Activated naive CD4-positive, alpha-beta T cell treated with Interleukin-2 at 50 U/mL for 16 hours (primary cell): ENCODE measurements around the gene SYVN1.
"Not testable (repeated sequence)": the region's sequence is repeated elsewhere in the genome, so short reads cannot be mapped to it uniquely, and the experiment has no call there.

ENCODE experiments used
- DNase-seq: peaks from one replicate; pipeline ENCODE4 v3.0.0-alpha.2; 2020

The SYVN1 gene

DNA sequence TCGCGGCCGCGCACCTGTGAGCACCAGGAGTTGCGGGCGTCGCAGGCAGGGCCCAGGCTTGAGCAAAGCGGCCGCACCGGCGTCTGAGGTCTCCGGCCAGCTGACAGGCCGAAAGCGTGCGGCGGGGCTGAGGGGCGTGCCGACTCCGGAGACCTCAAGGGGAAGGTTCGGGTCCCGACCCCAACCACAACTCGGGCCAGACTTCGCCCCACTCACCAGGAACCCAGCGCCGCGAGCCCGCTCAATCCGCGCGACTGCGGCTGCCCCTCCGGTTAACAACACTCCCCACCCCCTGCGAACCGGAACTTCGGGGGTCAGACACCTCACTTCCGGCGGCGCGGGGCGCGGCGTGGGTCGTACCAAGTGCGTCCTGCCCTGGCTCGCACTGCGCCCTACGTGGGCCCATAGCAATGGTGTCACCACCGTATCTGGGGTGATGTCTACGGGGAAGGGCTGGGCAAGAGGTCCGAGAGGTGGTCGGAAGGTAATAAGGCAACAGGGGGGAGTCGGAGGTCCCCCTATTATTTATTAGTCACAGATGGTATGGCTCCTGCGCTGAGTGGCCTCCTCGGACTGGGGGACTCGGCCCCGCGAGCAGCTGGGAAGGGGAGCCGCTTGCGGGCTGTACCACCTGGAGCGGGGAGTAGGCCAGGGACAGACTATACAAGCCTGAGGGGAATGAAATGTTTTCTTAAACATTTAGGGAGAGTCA, at the start of gene SYVN1:
SYVN1 (minus strand) TSS at position 280 of the 712 bp plus-strand sequence. CDS start 918 bp downstream, outside the sequence.
- peak; percentile 95 for DNase-seq

DNA sequence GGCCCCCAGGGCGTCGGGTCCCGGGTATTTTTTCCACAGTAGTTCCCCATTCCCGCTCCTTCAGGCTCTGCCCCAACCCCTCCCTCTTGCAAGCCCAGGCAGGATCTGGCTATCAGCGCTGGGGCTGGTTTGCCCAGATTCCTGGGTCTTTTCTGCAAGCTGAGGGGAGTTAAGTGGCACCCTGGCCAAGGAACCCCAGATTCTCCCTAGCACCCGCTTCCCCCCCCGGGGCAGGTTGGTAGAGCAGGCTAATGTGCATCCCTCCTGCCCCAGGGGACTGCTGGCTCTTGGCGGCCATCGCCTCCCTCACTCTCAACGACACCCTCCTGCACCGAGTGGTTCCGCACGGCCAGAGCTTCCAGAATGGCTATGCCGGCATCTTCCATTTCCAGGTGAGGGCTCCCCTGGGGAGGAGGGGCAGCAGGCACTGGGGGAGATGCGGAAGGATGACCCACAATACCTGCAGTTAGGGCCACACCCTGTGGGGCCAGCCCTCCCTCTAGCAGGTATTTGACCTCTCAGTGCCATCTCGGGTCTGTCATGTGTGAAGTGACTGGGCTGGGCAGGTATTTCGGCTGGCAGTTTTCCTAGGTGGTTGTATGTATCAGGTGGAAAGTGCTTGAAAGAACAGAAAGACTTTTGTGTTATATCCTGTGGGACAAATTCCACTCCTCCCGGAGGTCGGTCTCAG, 49.0 kb upstream of the SYVN1 start:
- no peak for DNase-seq

DNA sequence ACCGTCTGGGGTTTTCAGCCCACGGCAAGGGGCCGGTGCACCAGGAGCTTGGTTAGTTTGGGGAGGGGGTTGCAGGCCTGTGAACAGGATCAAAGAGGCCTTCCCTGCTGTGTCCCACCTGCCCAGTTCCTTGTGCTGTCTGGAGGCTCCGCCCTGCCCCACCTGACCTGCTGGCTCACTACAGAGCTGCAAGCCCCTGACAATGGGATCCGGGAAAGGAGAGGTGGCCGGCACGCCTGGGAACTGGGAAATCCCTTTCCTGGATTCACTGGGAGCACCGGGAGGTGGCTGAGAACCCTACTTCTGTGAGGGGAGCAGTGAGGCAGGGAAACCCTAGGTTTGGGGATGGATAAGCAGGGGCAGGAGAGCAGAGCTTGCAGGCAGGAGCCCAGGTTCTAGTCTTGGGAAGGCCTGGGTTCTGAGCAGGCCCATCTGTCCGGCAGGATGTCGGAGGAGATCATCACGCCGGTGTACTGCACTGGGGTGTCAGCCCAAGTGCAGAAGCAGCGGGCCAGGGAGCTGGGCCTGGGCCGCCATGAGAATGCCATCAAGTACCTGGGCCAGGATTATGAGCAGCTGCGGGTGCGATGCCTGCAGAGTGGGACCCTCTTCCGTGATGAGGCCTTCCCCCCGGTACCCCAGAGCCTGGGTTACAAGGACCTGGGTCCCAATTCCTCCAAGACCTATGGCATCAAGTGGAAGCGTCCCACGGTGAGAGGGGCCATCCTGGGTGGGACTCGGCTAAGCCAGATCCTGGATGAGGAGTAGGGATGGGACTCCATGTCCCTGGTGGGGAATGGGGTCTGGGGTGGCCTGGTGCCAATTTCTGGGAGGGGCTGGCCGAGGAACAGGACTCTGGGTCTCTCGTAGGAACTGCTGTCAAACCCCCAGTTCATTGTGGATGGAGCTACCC, 48.2 kb upstream of the SYVN1 start:
- DNase-seq: no peak

DNA sequence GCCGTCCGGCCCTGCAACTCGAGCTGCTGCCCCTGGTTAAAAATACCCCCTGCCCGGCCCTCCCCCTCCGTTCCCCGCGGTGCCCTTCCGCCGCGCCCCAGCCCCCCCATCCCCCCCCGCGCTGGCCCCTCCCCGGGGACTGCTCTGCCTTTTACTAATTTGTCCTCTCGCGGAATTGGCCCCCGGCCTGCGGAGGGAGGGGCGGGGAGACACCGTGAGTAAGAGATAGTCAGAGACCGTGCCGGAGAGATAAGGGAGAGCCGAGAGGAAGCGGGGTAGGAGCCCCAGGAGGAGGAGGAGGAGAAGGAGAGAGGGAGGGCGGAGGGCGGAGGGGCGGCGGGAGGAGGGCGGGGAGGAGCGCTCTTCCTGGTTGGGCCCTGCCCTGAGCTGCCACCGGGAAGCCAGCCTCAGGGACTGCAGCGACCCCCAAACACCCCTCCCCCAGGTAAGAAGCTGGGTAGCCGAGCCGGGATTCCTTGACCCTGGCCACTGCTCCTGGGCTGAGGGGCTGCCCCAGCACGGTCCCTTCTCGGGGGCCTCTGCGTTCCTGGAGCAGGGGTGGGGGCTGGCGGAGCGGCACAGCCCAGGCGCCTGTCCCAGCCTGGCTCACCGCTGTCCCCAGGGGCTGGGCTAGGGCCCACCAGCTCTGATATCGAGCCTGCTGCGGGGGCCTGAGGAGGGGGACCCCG, 47.4 kb upstream of the SYVN1 start, which contains the start of gene CAPN1:
CAPN1 (plus strand) TSS at position 360 of the 689 bp plus-strand sequence. CDS start 774 bp downstream, outside the sequence.
- peak; percentile 83 for DNase-seq

DNA sequence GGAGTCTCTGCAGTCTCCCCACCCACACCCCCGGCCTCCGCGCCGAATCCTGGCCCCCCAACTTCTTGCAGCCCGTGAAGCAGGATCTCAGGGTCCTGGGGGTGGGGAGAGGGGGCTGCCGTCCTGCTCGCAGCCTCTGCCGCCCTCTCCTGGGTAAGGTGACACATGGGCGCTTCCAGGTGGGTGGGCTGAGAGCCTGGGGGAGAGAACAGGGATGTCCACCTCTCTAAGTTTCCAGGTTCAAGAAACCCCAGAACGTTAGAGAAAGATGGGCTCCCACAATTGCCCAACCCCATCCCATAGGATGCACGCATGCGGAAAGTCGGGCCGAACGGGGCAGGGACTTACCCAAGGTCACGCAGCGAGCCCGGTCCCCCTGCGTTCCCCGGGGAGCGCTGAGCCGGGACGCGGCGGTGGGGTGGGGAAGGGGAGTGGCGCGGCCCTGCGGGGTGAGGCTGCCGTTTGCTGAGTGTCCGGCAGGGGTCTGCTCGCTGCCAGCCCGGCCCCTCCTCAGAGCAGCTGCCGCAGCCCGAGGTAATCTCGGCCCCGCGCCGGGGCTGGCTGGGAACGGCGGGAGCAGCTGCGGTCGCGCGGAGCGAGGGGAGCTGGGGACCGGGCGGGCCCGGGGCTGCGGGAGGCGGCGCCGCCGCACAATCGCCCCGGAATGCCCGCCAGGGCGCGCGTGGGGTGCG, 46.7 kb upstream of the SYVN1 start:
- peak; percentile 70 for DNase-seq

DNA sequence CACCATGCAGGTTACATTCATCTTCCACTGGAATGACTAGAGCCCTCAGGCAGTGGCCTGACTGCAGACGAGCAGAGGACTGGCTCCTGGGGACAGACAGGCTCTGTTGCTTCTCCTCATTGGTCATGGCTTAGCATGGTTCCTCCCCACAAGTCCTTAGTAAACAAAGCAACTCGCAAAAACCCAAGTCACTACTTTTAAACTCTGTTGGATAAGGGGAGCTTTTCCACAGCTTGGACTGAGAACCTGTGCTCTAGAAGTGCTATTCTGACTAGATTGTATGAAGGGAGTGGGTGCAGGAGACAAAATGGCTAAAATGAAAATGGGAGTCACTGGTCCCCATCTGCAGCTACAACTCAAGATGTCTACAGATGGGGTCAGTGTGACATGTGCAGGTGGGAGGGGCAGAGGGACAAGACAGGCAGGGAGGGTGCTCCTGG, 40.3 kb upstream of the SYVN1 start:
- not testable (repeated sequence) for DNase-seq

DNA sequence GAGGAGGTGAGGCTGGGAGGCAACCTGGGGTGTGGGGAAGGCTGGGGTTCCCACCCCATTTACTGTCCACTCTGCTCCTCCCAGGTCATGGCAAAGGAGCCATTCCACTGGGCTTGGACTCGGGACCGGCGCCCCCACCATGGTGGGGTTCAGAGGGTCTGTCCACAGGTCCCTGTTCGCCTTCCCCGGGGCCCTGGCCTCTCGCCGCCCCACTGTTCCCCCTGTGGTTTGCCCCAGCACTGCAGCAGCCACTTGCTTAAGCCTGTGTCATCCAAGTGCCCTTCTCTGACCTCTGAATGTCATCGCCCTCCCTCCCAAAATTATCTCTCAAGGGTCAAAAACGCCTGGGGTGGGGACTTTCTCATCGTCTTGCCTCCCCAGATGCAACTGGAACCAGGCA, 38.3 kb upstream of the SYVN1 start:
- DNase-seq: no peak

DNA sequence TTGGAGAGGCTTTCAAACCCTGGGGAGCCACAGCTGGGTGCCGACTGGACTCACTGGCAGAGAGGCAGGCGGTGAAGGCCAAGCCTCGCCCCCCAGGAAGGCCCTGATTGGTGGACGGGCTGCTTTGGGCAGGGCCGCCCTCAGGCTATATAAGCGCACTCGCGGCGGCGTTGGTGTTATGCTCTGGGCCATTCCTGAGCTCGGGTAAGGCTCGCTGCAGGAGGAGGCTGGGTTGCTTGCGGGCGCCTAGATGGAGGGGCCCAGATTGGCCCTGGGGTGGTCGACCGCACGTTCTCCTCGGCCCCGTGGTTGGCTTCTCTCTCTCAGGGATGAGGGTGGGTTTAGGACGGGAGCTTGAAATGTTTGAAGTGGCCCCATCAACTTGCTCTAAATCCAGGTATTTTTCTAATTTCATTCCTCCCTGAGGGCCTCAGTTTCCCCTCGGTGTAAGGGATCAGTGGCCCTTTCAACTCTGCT, 35.8 kb upstream of the SYVN1 start, which contains the start of gene SPDYC:
SPDYC (plus strand) TSS at position 176 of the 477 bp plus-strand sequence. CDS start 1,125 bp downstream, outside the sequence.
- DNase-seq: no peak

DNA sequence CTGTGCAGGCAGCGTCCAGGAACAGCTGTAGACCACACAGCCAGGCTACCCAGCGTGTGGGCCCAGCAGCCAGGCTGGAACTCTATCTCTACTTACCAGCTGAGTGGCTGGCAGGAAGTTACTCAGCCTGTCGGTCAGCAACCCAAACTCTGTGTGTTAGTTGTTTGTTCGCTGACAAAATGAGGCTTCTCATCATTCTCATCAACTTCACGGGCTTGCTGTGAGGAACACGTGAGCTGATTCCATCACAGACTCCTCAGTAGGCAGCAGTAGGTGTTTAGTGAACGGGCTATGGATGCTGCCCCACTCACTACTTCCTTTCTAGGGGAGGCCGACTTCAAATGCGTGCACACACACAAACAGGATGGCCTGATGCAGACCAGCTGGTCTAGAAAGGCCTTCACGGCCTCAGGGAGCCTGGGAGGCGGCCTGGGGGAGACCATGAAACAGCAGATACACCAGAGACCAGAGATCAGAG, 34.9 kb upstream of the SYVN1 start:
- DNase-seq: no peak

DNA sequence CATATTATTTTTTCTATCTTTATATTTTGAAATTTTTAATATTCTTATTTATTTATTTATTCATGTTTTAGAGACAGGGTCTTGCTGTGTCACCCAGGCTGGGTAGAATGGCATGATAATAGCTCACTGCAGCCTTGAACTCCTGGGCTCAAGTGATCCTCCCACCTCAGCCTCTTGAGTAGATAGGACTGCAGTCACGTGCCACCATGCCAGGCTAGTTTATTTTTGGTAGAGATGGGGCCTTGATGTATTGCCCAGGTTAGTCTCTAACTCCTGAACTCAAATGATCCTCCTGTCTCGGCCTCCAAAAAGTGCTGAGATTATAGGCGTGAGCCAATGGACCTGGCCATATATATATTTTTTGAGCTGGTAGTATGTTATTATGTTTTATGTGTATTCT, 33.3 kb upstream of the SYVN1 start:
- DNase-seq: no peak

DNA sequence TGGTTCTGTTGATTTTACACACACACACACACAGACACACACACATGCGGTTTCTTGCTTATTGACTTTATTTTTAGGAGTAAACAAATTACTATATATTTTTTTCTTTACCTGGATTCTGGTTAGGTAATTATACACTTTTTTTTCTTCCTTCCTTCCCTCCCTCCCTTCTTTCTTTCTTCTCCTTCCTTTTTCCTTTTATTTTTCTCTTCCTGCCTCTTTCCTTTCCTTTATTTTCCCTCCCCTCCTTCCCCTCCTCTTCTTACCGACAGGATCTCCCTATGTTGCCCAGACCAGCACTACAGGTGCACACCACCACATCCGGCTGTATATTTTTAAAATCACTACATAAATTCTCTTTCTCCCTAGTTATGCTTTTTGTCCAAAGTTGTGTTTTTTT, 32.6 kb upstream of the SYVN1 start:
- no peak for DNase-seq

DNA sequence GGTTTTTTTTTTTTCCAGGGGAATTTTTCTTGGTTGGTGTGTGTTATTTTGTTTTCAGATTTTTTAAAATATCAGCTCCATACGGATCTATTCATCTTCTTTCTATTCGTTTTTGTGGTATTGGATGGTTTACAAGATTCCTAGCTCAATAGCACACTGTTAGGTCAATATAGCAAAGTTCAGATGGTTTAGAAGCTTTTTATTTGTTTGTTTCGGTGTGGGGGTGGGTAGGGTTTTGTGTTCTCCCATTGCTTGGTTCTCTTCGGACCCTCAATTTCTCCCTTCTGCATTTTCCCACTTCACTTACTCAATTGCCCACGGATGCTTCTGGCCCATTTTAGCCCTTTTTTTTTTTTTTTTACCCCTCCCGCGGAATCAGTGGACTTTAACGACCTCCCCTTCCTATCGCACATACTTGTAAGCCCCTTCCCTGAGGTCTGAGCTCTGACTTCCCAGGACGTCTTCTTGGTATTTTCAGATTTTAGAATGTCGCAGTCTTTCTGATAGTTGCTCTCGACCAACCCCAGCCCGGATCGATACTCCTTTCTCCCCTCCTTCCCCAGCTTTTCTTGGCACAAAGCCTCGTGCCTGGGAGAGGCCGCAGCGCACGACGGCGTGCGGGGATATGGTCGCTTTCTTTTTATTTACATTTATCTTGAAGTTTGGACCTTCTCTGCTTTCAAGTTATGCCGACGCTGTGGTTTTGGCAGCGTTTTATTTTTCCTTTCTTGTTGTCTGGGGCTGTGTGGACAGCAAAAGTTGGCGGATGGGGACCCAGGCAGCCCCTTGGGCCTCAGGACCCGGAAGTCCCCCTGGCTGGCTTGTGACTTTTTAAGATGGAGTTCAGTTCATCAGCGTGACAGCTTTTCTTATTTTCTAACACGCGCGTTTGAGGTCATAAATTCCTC, 31.3 kb upstream of the SYVN1 start:
- no peak for DNase-seq

DNA sequence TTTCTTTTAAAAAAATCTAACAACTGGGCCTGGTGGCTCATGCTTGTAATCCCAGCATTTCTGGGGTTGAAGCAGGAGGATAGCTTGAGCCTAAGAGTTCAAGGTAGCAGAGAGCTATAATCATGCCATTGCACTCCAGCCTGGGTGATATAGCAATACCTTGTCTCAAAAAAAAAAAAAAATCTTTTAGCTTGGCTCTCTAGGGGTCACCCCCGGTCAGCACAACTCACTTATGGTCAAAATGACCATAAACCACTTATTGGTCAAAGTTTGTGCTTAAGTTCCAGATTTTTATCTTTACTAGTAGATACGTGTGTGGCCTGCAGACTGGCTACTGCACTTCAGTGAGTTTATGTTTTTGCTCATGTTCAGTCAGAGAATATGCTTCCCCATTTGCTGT, 29.4 kb upstream of the SYVN1 start:
- DNase-seq: no peak

DNA sequence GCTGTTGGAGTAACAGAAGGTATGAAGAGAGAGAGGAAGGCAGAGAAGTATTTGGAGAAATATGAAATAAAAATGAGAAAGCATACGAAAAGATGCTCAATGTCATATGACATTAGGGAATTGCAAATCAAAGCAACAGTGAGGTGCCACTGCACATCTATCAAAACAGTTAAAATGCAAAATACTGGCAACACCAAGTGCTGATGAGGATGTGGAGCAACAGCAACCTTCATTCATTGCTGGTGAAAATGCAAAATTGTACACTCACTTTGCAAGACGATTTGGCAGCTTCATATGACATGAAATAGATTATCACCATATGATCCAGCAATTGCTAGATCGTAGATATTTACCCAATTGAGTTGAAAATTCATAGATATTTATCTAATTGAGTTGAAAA, 26.3 kb upstream of the SYVN1 start:
- no peak for DNase-seq

DNA sequence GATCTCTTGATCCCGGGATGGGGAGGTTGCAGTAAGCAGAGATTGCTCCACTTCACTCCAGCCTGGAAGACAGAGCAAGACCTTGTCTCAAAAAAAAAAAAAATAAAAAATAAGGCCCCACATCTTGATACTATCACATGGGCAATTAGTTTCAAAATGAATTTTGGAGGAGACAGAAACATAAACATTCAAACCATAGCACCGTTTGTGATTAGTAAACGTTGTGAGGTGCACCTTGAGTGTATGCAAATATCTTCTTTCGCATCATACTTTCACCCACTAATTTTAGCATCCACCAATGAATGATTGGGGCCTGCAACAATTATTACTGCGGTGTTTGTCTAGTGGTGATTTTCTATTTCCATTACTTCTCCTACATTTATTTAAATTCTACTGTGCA, 24.7 kb upstream of the SYVN1 start:
- DNase-seq: no peak

DNA sequence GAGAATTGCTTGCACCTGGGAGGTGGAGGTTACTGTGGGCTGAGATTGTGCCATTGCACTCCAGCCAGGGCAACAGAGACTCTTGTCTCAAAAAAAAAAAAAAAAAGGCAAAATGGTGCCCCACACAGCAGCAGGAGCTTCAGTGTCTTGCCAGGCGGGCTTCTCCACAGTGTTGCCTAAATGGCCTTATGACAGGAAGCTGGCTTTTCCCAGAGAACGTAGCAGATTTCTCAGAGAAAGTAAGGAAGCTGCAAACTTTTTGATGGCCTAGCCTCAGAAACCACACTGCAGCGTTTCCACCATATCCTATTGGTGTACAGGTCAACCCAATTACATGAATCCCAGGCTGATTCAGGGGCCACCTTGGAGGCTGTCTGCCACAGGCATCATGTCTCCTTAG, 23.0 kb upstream of the SYVN1 start:
- no peak for DNase-seq

DNA sequence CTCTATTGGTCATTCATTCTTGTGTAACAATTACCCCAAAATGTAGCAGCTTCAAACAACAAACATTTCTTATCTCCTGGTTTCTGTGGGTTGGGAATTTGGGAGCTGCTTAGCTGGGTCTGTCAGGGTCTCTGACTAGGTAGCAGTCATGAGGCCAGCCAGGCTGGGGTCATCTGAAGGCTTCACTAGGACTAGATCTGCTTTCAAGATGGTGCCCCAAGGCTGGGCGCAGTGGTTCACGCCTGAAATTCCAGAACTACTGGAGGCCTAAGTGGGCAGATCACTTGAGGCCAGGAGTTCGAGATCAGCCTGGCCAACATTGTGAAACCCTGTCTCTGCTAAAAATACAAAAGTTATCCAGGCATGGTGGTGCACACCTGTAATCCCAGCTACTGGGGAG, 22.6 kb upstream of the SYVN1 start:
- no peak for DNase-seq

DNA sequence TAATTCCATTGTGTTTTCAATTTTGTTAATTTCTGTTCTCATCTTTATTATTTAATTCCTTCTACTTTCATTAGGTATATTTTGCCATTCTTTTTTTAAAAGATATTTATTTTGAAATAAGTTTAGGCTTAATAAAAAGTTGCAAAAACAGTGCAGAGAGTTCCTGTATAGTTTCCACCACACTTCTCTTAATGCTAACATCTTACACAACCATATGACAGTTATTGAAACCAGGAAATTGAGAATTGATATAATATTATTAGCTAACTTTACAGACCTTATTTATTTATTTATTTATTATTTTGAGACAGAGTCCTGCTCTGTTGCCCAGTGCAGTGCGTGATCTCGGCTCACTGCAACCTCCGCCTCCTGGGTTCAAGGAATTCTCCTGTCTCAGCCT, 21.9 kb upstream of the SYVN1 start:
- no peak for DNase-seq

DNA sequence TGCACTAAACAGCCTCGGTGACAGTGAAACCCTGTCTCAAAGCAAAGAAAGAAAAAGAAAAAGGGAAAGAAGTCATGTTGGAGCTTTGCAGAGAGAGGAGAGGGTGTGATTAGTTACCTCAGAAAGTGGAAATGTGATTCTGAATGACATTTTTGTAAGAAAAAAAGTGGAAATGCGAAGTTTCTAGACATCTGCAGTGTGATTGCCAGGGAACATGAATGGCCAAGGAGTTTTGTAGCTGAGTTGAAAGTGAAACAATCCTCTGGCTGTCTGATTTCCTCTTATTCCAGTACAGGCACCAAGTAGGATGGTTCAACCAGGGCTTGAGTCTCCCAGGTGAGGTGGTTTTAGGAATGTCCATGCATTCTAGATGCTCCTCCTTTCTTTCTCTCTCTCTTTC, 17.8 kb upstream of the SYVN1 start:
- no peak for DNase-seq

DNA sequence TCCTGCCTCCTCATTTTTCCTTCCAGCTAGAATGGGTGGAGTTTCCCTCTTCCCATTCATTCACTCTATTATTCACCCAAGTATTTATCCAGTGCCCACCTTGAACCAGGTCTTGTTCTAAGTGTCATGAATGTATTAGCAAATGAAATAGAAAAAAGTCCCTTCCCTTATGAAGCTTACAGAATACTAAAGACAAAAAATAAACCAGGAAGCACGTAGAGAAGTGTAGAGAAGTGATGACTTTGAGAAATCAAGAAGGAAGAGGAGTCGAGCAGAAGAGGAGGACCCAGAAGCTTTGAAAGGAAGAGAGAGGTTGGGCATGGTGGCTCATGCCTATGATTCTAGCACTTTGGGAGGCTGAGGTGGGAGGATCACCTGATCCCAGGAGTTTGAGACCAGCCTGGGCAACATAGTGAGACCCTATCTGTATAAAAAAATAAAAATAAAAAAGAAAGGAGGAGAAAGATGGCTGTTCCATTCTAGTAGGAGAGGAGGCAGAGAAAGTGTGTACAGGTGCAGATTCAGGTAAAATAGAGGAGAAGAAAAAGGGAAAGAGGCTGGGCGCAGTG, 17.1 kb upstream of the SYVN1 start:
- no peak for DNase-seq
